Gastrocnemius medialis (tissue), 4 donors: Measurements from ENCODE around the gene TMEM60. TPM values are rescaled to one million over a fixed set of nuclear protein-coding genes. Genes with fewer than 3 reads are reported as not detected.

Experiments
- ATAC-seq, 2 donors: fragments of 150-250 bp; one replicate each; pipeline ENCODE4 v1.9.1; 2016
- DNase-seq, 2 donors: peaks; one replicate each; pipeline ENCODE4 v3.0.0-alpha.2; 2019
- H3K27ac ChIP-seq, 4 donors: fragments of 200-600 bp; sonication (generic); 1 replicate in 1 of 4; 2 replicates in 3 of 4; pipeline ENCODE4 v1.5.1; 2016 to 2018; ENCODE audit warnings: mild to moderate bottlenecking in 2 of 4, moderate library complexity in 1 of 4
- H3K27me3 ChIP-seq, 3 donors: fragments of 200-600 bp; sonication (generic) in 2 of 3; 1 replicate in 1 of 3; 2 replicates in 2 of 3; pipeline versions ENCODE4 v1.5.1 to v1.6.0; 2016 to 2019; ENCODE audit warnings: mild to moderate bottlenecking in 1 of 3, moderate library complexity in 1 of 3
- H3K36me3 ChIP-seq, 2 donors: fragments of 200-600 bp; sonication (generic) in 1 of 2; one replicate each; pipeline ENCODE4 v1.5.1; 2017 to 2018
- H3K4me1 ChIP-seq, 2 donors: fragments of 200-600 bp; sonication (generic) in 1 of 2; one replicate each; pipeline ENCODE4 v1.5.1; 2016 to 2017; ENCODE audit warnings: mild to moderate bottlenecking in 2 of 2
- H3K4me3 ChIP-seq, 4 donors: fragments of 200-600 bp; sonication (generic) in 3 of 4; 1 replicate in 1 of 4; 2 replicates in 3 of 4; pipeline ENCODE4 v1.5.1; 2016 to 2019; ENCODE audit warnings: mild to moderate bottlenecking in 2 of 4
- H3K9me3 ChIP-seq, 3 donors: fragments of 200-600 bp; sonication (generic) in 2 of 3; 1 replicate in 1 of 3; 2 replicates in 2 of 3; pipeline ENCODE4 v1.5.1; 2016 to 2019
- POLR2A ChIP-seq, 2 donors: fragments of 450-650 bp; IDR thresholded peaks; one replicate each; pipeline ENCODE4 v1.6.1; 2017; ENCODE audit warnings: antibody characterized with exemption in 2 of 2, mild to moderate bottlenecking in 2 of 2, moderate library complexity in 2 of 2
- in situ Hi-C, 4 donors: fragments of 200-750 bp; cut with MboI; loops; one replicate each; pipeline versions ENCODE4 v1.15.0 to v1.8.0; 2017; ENCODE audit warnings: low sequenced_read_pairs in 4 of 4
- intact Hi-C: fragments of 100-400 bp; cut with DNase I; formaldehyde crosslinking; loops from one replicate; pipeline ENCODE4 v1.15.1; 2023; ENCODE audit warnings: low total_unique reads
- total RNA-seq, 4 donors: library from RNA; depleted of rRNA; stranded (reverse); fragments of >200 nt; gene quantifications; one replicate each; pipeline versions ENCODE4 v1.1.0 to v1.2.3, GENCODE V29; 2016
- TF ChIP-seq, protein P1 (sequence below), 5 experiments: fragments of 450-650 bp in 3 of 5; fragments of 200-600 bp in 2 of 5; sonication (generic) in 2 of 5; IDR thresholded peaks in 4 of 5; conservative IDR thresholded peaks in 1 of 5; 1 replicate in 4 of 5; 2 replicates in 1 of 5; pipeline ENCODE4 v1.5.1; 2016 to 2019; ENCODE audit warnings: antibody characterized with exemption in 5 of 5, mild to moderate bottlenecking in 3 of 5, moderate library complexity in 3 of 5

The TMEM60 gene
- total RNA-seq, 4 donors from 2014 or later, result 7.0 to 26.9 (median 13.3) TPM

DNA sequence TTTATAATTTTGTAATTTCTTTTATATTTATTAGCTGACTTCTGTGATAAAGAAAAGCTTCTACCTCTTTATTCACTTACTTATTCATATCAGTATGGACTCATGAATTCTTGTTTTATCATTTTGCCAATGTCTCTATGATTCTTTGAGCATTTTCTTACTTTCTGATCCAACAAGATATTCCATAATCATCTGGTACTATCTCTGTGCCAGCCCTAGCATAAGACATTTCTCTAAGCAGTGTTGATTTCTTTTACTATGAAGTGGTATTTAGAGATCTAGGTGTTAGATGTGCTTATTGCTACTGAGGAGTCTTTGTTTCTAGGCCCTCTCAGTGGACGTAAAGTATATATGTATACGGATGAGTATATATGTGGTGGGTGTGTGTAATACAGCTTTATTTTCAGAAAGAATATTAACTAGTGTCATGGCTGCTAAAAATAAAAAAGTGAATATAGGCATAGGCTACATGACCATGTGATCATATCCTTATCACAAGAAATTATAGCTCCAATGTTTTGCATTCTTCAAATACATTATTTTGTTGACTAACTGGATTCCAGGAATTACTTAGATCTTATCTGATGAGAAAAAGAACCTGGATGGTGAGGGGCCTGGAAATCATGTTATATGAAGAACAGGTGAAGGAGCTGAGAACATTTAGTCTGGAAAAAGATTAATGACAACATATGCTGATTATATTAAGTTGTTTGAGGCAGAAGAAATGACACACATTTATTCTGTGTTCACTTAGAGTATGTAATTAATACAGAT, 13.5 kb upstream of the TMEM60 start:
- Histone ChIP-seq H3K4me3 (no peak overlapping the region), H3K27ac (peak overlapping the region; percentile 56 to 81 (median 68)), H3K9me3 (no peaks in the 10 kb centered on the region), H3K4me1 (peaks cover 23 to 33% of the 10 kb centered on the region in 2 donors), H3K27me3 (no peaks in the 10 kb centered on the region), H3K36me3 (no peaks in the 10 kb centered on the region)
- TF ChIP-seq, protein P1, sequence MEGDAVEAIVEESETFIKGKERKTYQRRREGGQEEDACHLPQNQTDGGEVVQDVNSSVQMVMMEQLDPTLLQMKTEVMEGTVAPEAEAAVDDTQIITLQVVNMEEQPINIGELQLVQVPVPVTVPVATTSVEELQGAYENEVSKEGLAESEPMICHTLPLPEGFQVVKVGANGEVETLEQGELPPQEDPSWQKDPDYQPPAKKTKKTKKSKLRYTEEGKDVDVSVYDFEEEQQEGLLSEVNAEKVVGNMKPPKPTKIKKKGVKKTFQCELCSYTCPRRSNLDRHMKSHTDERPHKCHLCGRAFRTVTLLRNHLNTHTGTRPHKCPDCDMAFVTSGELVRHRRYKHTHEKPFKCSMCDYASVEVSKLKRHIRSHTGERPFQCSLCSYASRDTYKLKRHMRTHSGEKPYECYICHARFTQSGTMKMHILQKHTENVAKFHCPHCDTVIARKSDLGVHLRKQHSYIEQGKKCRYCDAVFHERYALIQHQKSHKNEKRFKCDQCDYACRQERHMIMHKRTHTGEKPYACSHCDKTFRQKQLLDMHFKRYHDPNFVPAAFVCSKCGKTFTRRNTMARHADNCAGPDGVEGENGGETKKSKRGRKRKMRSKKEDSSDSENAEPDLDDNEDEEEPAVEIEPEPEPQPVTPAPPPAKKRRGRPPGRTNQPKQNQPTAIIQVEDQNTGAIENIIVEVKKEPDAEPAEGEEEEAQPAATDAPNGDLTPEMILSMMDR (IDR thresholded peaks at IDR 0.05 in 4 of 5, conservative IDR thresholded peaks at IDR 0.05 in 1 of 5), result no peak
- DNase-seq (no peak), ATAC-seq (peak in 1 of 2 donors; percentile 5)
- intact Hi-C loops (loop anchor here (5.0 kb wide), 1 partner anchor 66 kb away; no protein-coding TSS in a partner anchor), in situ Hi-C loops (no loop called here)

DNA sequence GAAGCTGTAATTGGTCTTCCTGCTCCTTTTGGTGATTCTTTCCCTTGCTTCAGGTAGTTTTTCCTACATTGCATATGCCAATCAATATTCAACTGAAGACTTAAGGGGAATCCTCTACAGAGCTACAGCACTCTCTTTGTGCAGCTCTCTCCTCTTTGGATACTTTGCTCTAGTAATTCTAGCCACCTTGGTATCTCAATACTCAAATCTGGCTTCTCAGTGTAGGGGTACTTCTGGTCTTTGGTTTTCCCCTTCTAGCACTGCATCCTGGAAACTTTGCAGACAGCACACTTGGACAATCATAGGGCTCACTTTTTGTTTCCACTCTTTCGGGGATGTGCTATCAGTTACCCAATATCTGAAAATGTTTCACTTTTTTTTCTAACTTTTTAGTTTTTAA, 10.3 kb upstream of the TMEM60 start:
- no peak overlapping the region for H3K4me3 ChIP-seq
- no peaks in the 10 kb centered on the region for H3K9me3 ChIP-seq
- H3K27me3 ChIP-seq, result no peaks in the 10 kb centered on the region
- TF ChIP-seq, protein P1 (IDR thresholded peaks at IDR 0.05 in 4 of 5, conservative IDR thresholded peaks at IDR 0.05 in 1 of 5), result no peak
- no peak overlapping the region for H3K27ac ChIP-seq
- H3K4me1 ChIP-seq, result peaks cover 28 to 33% of the 10 kb centered on the region in 2 donors
- ATAC-seq, result no peak
- H3K36me3 ChIP-seq, result no peaks in the 10 kb centered on the region
- in situ Hi-C loops, result no loop called here
- intact Hi-C loops, result no loop called here
- no peak for DNase-seq

DNA sequence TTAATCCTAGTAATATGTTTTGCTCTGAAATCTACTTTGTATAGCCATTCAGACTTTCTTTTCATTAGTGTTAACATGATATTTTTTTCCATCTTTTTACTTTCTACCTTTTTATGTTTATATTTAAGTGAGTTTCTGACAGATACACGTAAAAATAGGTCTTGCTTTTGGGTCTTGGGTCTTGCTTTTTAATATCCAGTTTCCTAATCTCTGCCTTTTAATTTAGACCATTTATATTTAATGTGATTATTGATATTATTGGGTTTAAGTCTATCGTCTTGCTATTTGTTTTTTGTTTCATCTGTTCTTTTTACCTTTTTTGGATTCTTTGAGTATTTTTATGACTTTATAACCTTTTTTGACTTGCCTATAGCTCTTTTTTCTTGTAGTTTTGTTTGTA, 8.2 kb upstream of the TMEM60 start:
- ATAC-seq (no peak), DNase-seq (no peak)
- Histone ChIP-seq H3K4me3 (no peak overlapping the region), H3K27ac (no peak overlapping the region), H3K36me3 (no peaks in the 10 kb centered on the region), H3K9me3 (no peaks in the 10 kb centered on the region), H3K4me1 (peaks cover 9 to 29% of the 10 kb centered on the region in 2 donors), H3K27me3 (no peaks in the 10 kb centered on the region)
- intact Hi-C loops (no loop called here), in situ Hi-C loops (no loop called here)
- TF ChIP-seq, protein P1 (IDR thresholded peaks at IDR 0.05 in 4 of 5, conservative IDR thresholded peaks at IDR 0.05 in 1 of 5), result no peak
- TF ChIP-seq POLR2A (IDR thresholded peaks at IDR 0.05), result no peak

DNA sequence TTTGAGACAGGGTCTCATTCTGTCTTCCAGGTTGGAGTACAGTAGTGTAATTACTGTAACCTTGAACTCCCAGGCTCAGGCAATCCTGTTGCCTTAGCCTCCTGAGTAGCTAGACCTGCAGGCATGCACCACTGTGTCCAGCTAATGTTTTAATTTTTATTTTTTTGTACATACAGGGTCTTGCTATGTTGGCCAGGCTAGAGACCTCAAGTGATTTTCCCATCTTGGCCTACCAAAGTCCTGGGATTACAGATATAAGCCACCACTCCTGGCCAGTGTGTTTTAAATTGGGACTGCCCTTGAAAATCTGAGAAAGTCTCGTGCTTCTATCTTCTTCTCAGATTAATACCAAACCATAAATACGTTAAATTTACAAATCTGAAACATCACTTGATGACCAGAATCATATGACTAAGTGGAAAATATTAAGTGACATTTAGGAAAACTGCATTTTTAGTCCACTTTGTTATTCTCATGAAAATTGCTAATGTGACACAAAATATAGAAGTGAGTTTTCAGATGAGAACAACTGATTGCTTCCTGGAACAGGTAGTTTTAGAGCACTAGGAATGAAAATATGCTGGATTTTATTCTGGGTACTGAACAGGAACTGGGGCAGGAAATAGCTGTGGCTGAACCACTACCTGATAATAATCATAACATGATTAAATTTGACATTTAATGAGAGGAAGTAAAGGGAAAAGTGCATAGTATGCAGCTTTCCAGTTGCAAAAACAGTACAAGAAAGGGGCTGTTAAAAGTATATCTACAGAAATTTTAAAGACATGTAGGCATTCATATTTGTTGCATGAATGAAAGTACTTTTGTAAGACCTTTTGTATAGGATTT, 4.5 kb upstream of the TMEM60 start:
- in situ Hi-C loops, result no loop called here
- H3K27ac ChIP-seq, result peak overlapping the region in 3 of 4 donors; percentile 18 to 99 (median 45)
- TF ChIP-seq, protein P1 (IDR thresholded peaks at IDR 0.05 in 4 of 5, conservative IDR thresholded peaks at IDR 0.05 in 1 of 5), result no peak
- no peak for TF ChIP-seq POLR2A (IDR thresholded peaks at IDR 0.05)

More for the DNA sequence above, 4.5 kb upstream of the TMEM60 start:
- no peak for ATAC-seq
- Histone ChIP-seq H3K36me3 (no peaks in the 10 kb centered on the region), H3K4me1 (peaks cover 6 to 36% of the 10 kb centered on the region in 2 donors), H3K4me3 (no peak overlapping the region), H3K9me3 (no peaks in the 10 kb centered on the region), H3K27me3 (no peaks in the 10 kb centered on the region)
- intact Hi-C loops, result loop anchor here (5.0 kb wide), 1 partner anchor 50 kb away; no protein-coding TSS in a partner anchor
- no peak for DNase-seq
